DMS153 treated with DMSO at 0.1 percent for 48 hours (cell line): Measurements from ENCODE around the gene OR2Z1.

Source experiments
- DNase-seq: peaks from one replicate; lab custom pipeline; 2025; ENCODE audit not compliant: unreplicated experiment; lab: John Stamatoyannopoulos, UW

OR2Z1 gene, protein sequence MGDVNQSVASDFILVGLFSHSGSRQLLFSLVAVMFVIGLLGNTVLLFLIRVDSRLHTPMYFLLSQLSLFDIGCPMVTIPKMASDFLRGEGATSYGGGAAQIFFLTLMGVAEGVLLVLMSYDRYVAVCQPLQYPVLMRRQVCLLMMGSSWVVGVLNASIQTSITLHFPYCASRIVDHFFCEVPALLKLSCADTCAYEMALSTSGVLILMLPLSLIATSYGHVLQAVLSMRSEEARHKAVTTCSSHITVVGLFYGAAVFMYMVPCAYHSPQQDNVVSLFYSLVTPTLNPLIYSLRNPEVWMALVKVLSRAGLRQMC

DNA sequence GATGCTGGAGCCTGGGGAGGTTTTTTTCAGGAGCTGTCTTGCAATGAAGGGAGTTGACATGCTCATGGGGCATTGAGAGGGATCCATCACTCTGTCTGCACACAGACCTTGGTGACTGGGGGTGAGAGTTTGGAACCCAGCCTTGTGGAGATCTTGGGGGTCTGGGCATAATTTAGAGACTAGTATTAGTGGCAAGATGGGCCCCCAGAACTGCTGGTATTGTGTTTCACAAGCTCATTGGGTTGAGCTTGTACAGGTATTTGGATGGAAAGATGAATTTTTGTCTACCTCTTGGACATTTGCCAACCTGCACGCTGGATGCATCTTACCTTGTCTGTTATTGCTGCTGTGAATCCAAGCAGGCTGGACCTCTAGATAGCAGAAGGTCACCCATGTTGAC is at the start of gene OR2Z1:
TSS of gene OR2Z1 (plus strand) at position 301 of the 400 bp plus-strand sequence. CDS start 9,395 bp downstream, outside the sequence.
- no peak for DNase-seq

DNA sequence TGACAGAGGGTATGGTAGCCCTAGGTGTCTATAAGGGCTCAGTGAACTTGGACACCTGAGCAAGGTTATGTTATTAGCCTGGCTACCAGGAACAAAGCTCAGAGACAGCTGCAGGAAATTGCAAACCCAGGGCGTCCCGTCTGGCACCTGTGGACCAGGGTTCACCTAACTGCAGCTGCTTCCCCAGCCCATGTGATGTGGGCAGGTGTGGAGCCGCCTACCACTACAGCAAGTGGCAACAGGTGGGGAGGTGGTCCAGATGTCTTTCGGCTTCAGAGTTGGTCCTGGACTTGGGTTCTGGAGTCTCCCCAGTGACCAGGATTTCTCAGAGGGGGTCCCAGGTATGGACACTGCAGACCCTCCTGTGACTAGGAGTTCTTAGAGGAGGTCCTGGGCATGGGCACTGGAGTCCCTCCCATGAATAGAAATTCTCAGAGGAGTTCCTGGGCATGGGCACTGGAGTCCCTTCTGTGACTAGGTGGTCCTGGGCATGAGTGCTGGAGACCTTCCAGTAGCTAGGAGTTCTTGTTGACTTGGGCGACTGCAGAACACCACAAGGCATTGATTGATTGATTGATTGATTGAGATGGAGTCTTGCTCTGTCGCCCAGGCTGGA is 48.0 kb upstream of the OR2Z1 start:
- no peak for DNase-seq

- DNase-seq: no peak
These were observed 46.4 kb upstream of the OR2Z1 start for GRCh38 chr19:8675066-8675465.

DNA sequence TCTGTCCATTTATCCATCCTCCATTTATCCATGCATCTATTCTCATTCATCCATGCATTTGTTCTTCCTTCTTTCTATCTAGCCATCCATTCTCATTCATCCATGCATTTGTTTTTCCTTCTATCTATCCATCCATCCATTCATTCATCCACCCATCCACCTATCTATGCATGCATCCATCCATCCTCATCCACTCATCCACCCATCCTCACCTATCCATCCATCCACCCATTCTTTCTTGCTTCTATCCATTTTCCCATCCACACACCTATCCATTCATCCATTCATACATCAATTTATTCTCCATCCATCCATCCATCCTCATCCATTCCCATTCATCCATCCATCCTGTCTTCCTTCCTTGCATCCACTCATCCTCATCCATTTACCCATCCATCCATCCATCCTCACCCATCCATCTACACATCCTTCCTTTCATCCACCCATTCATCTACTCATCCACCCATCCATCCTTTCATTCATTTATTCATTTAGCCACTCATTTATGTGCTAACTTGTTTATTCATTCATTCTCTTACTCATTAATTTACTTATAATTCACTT is 43.1 kb upstream of the OR2Z1 start:
- DNase-seq: no peak

DNA sequence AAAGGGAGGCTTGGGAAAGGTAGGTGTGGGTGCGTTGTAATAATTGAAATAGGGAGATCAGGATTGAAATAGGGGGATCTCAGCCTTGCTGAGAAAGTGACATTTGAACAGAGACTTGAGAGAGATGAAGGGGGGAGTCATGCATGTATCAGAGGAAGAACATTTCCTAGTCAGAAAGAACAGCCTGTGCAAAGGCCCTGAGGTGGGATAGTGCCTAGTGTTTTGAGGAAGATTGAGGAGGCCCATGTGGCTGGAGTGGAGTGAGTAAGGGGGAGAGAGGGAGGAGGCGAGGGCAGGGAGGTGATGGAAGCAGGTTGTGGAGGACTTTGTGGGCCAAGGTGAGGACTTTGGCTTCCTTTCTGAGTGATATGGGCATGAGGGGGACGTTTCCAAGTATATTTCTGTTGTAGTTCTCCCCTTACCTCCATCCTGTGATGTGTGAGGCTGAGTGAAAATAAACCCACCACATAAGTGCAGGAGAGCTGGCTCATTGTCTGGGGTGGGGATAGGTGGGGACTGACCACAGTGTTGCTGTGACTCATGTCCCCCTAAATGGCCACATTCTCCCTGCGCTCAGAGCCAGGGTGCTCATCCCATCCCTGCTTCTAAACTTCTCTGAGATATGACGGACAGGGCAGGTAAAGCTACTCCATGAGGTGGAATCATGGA is 40.6 kb upstream of the OR2Z1 start:
- DNase-seq: no peak

DNA sequence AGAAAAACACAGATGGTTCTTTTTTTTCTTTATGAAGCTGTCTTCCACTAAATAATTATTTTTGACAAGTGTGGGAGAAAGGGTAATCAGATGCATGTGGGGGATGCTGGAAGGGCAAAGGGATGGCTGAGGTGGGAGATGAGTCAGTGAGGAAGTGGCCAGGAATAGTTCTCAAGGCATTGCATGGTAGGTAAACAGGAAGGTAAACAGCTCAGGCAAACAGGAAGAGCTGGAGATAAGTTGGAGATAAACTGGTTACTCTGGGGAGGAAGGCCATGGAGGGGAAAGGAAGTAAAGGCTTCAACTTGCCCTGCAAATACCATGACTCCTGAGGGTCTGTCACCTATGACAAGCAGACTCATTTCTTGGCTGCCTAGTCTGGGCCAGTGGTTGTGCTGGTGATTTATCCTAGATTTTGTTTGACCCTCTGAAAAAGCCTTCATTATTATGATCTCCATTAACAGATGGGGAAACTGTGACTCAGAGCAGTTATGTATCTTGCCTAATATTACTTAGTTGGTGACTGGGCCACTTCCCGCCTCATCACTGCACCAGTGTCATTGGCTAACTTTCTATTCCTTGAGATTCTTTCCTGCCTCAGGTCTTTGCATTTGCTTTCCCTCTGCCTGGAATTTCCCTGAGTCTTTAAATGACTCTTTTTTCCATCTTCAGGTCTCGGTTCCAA is 39.9 kb upstream of the OR2Z1 start:
- no peak for DNase-seq

GRCh38 chr19:8682472-8682871 is 39.0 kb upstream of the OR2Z1 start:
- DNase-seq: no peak

DNA sequence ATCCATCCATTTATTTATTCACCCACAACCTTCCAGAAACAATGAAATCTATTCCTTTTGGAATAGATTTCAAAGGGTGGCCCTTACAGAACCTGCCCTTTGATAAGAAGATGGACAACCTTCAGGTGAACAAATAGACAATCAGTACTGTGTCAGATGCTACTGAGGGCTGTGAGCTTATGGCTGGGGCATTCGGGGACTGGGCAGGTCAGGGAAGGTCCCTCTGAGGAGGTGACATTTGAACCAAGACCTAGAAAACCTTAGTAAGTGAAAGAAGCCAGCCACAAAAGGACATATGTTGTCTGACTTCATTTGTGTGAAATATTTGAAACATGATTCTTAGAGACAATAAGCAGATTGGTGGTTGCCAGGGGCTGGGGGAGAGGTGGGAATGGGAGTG is 38.5 kb upstream of the OR2Z1 start:
- DNase-seq: no peak

DNA sequence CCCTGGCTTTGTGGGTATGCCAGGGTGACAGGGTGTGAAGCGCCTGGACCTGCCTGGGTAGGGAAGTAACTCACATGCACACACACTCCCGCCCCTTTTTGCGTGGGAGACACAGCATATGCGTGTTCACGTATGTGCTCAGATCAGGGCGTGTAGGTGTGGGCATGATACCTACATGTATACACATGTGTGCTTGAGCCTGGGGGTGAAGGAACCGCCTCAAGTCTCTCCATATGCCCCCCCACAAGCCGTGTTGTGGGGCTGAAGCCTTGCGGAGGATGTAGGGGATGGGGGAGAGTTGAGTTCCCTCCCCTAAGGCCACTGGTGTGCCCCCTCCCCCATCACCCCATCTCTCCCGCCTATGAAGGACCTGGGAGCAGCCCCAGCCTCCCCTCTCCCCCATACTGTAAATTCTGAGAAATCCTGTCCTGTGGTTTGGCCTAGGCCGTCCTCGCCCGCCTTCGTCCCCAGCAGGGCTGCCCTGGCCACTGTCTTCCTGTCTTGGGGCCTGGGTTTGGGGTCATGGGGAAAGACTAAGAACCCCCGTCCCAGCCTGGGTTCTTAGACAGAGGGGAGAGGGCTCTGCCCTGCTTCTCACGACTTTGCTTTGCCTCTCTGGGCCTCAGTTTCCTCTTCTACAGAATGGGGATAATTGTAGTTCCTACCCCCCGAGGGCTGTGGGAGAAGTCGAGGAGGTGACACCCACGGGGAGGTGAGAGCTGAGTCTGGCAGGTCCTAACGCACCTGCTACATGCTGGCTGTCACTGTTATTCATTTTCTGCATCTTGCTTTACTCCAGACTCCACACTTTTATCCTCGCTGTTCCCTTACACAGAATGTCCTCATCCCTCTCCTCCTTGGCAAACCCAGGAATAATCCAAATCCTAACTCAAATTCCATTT is 37.2 kb upstream of the OR2Z1 start:
- DNase-seq: no peak

DNA sequence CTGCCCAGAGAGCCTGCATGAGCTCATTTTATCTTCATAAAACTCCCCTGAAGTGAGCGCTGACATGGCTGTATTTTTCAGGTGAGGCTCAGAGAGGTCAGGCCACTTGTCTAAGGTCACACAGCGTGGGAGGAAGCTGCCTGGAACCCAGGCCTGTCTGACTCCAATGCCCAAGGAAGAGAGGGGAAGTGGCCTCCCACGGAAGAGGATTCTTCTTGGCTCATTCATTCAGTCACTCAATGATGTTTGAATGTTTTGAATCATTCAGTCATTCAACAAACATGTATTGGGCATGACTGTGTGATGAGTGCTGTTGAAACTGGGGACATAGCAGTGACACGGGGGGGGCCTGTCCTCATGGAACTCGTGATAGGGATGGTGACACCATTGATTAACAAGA is 34.9 kb upstream of the OR2Z1 start:
- no peak for DNase-seq

DNA sequence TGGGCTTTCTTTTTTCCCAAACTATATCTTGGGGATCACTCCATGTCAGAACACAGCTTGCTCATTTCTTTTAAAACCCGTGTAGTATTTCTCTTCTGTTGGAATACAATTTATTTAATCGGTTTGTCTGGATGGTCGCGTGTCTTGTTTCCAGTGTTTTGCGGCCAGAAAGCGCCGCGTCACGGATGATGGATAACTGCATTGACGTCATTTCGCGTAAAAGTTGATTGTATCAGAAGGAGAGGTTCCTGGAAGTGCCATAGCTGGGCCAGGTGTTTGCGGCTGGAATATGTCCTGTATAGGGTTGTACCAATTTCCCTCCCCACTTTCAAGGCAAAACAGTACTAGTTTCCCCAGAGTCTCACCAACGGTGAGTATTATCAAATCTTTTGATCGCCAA is 32.5 kb upstream of the OR2Z1 start:
- no peak for DNase-seq

- no peak for DNase-seq
These were observed 30.5 kb upstream of the OR2Z1 start for GRCh38 chr19:8690753-8691539.

DNA sequence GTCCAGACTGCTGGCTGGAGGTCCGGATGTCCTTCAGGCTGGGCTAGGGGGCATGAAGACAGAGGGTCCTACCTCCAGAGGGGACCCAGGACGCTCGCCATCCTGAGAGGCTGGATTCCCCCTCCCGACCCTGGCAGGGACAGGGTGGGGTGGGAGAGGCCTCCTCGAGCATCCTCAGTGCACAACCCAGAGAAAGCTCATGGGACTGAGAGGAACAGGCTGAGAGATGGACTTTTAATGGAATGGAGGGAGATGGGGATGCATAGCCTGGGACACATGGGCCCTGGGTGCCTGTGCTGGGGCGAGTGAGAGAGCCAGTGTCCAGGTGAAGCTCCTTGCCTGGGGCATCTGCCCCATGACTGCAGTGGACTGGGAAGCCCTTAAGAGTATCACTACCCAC is 25.9 kb upstream of the OR2Z1 start:
- no peak for DNase-seq

DNA sequence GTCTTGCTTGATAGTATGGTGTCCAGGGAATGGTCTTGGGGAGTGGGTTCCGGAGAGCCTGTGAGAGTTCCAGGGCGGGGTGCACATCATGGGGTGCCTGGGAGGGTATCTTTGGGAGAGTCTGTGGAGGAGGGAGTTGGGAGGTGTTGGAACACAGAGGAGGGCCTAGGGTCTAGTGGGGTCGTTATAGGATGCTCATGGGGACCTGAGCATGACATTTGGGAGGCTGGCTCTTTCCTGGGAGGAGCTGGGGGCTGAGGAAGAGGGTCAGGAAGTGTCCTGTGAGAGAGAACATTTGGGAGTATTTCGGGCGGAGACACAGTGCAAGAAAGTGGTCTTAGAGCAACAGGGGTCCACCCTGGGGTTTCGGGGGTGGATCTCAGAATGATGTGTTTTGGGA is 25.5 kb upstream of the OR2Z1 start:
- no peak for DNase-seq

GRCh38 chr19:8696993-8697392 is 24.4 kb upstream of the OR2Z1 start:
- no peak for DNase-seq

- DNase-seq: no peak
These were observed 23.6 kb upstream of the OR2Z1 start for GRCh38 chr19:8697671-8698432.

- no peak for DNase-seq
These were observed 22.9 kb upstream of the OR2Z1 start, which contains the start of gene ACTL9 for GRCh38 chr19:8698433-8699063. ACTL9 (minus strand) TSS chr19:8698795; CDS start chr19:8698701, 94 bp downstream.

DNA sequence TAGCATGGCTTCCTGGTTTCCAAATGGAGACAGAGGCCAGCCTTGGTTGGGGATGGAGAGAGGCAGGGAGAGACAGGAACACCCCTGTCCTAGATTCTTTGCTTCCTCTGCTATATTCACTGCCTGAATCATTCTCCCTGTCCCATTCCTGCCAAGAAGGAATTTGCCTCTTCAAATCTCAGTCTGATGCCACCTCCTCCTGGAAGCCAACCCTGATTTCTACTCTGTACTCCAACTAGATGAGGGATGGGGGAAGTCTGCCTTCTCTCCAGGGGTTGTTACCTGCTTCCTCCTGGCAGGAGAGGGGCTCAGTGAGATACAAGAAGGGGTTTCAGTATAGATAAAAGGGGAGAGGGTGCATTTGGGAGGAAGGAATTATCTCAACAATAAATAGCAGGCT is 21.5 kb upstream of the OR2Z1 start:
- DNase-seq: no peak
